Measurements from ENCODE around the gene FYCO1. TPM values are rescaled to one million over a fixed set of nuclear protein-coding genes. Genes with fewer than 3 reads are reported as not detected.
A peak's percentile ranks its signal among the peaks of the same experiment; 100 is the strongest.
"Not testable (repeated sequence)": the region's sequence is repeated elsewhere in the genome, so short reads cannot be mapped to it uniquely, and the experiment has no call there.

The FYCO1 gene
- 7.3 and 7.4 TPM in 2 replicates for total RNA-seq (2014; rRNA removed; shearing (Covaris generic); ENCODE audit: low replicate concordance)

DNA sequence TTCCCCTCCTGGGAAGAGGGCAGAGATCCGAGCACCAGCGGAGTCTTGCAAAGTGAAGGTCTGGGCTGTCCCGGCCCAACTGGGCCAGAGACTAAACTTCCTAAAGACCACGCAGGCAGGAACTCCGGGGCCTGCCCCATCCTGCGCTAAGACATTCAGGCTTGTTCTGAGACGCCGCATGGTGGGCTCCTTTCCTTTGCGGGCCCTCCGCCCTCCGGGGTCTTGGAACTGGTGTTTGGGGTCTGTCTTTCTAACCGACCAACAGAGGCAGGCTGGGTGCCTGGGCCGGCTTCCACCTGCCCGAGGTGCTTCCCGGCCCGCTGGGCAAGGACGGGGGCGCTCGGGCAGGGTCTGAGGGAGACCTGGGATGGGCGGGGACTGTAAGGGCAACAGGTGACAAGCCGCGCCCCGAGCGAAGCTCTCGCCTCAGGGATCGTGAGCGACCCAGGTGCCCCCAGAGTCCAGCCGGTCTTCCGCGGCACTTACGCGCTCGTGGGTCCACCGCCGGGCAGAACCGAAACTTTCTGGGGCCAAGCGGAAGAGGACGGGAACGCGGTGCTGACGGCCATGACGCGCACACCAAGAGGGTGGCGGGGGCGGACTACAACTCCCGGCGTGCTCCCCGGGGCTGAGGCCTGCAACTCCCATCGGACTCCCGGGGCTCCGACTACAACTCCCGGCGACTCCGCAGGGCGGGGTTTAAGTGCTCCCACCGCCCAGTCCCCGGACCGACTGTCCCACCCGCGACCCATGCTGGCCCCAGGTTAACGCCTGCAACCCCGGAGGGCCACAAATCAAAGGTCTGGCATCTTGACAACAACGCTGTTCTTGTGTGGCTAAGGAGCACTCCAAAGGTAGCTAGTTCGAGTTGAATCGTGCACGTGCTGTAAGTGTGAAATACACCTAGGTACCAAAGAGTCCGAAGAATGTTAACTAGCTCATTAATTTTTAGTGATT lies at the start of gene FYCO1:
Gene FYCO1 (minus strand): TSS at position 589 of the 957 bp plus-strand sequence. CDS start 10,914 bp downstream, outside the sequence.
- Histone ChIP-seq H3K4me1 (ENCODE audit: low read length) (peaks cover 37% of the 10 kb centered on the region), H3K9me3 (ENCODE audit: low read length) (no peaks in the 10 kb centered on the region), H3K27ac (ENCODE audit: low read length) (peak within 1 kb of the TSS; percentile 59), H3K9ac (ENCODE audit: low read length) (peak within 1 kb of the TSS; percentile 96), H3K79me2 (ENCODE audit: low read length) (peaks cover 52% of the 10 kb centered on the region), H3K9me2 (replicated peaks; ENCODE audit: insufficient read depth, low read length) (no peaks in the 10 kb centered on the region), H4K20me1 (ENCODE audit: insufficient read depth, low read depth, low read length) (no peaks in the 10 kb centered on the region), H2AFZ (ENCODE audit: low read length) (peak within 1 kb of the TSS; percentile 98), H3K4me3 (ENCODE audit: low read length) (peak within 1 kb of the TSS; percentile 99), H3K4me2 (ENCODE audit: low read depth, low read length, poor library complexity, severe bottlenecking) (peak within 1 kb of the TSS; percentile 94), H3K36me3 (ENCODE audit: insufficient read depth, low read length) (no peaks in the 10 kb centered on the region), H3K27me3 (ENCODE audit: low read length) (no peaks in the 10 kb centered on the region)
- peak; percentile 95 for DNase-seq

DNA sequence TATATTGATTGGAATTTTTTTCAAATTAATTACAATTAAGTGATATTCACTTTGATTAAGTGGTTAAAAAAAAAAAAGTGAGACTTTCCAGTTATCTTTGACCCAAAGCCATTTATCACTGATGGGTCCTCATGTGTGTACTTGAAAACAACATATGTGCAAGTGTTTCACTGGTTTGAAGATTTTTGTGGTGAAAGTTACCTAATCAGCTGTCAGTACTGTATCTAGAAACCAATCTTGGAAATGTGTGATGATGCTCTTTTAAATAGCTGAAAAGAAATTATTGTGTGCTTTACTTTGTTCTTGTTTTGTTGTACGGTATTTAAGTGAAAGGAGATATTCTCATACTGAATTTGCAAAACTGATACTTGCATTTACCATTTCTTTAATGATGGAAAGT lies 43.3 kb upstream of the FYCO1 start:
- no peaks in the 10 kb centered on the region for H3K9me2 ChIP-seq (replicated peaks; ENCODE audit: insufficient read depth, low read length)
- no peaks in the 10 kb centered on the region for H3K36me3 ChIP-seq (ENCODE audit: insufficient read depth, low read length)
- H3K9me3 ChIP-seq (ENCODE audit: low read length): no peaks in the 10 kb centered on the region
- no peak overlapping the region for H3K4me2 ChIP-seq (ENCODE audit: low read depth, low read length, poor library complexity, severe bottlenecking)
- no peaks in the 10 kb centered on the region for H4K20me1 ChIP-seq (ENCODE audit: insufficient read depth, low read depth, low read length)
- H3K9ac ChIP-seq (ENCODE audit: low read length): no peak overlapping the region
- no peak overlapping the region for H3K4me3 ChIP-seq (ENCODE audit: low read length)
- no peaks in the 10 kb centered on the region for H3K27me3 ChIP-seq (ENCODE audit: low read length)
- no peaks in the 10 kb centered on the region for H3K4me1 ChIP-seq (ENCODE audit: low read length)
- no peak overlapping the region for H3K27ac ChIP-seq (ENCODE audit: low read length)
- DNase-seq: no peak
- no peak overlapping the region for H2AFZ ChIP-seq (ENCODE audit: low read length)
- no peaks in the 10 kb centered on the region for H3K79me2 ChIP-seq (ENCODE audit: low read length)

DNA sequence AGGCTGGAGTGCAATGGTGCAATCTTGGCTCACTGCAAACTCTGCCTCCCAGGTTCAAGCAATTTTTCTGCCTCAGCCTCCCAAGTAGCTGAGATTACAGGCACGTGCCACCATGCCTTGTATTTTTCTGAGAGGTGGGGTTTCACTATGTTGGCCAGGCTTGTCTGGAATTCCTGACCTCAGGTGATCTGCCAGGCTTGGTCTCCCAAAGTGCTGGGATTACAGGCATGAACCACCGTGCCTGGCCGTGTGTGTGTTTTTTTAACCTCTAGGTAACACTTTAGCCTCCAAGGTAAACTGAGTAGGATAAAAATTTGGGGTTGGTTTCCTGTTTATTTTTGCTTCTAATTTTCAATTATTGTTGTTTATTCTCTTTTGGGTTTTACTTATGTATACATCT lies 42.4 kb upstream of the FYCO1 start:
- not testable (repeated sequence) for H3K9me2 ChIP-seq (replicated peaks; ENCODE audit: insufficient read depth, low read length); H3K9me3 ChIP-seq (ENCODE audit: low read length); H3K9ac ChIP-seq (ENCODE audit: low read length); H3K36me3 ChIP-seq (ENCODE audit: insufficient read depth, low read length); H3K4me1 ChIP-seq (ENCODE audit: low read length); H3K4me2 ChIP-seq (ENCODE audit: low read depth, low read length, poor library complexity, severe bottlenecking); H3K79me2 ChIP-seq (ENCODE audit: low read length); DNase-seq; H3K27me3 ChIP-seq (ENCODE audit: low read length); H2AFZ ChIP-seq (ENCODE audit: low read length); H4K20me1 ChIP-seq (ENCODE audit: insufficient read depth, low read depth, low read length); H3K4me3 ChIP-seq (ENCODE audit: low read length); H3K27ac ChIP-seq (ENCODE audit: low read length)

DNA sequence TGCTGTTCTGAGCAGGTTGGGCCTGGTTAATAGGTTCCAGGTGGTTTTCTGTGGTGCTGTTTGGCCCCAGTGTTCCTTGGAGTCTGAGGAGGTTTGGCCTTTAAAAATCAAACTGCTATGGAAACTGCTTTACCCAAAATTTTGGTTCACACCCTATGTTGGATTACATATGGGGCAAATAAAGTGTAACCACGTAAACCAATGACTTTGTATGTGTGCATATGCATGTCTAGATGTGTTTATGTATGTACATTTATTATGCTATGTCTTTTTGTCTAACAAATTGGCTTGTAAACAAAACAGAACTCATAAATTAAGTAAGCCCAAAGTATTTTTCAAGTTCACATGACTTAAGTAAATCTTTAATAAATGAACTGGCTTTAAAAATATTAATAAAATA lies 40.6 kb upstream of the FYCO1 start:
- no peaks in the 10 kb centered on the region for H3K79me2 ChIP-seq (ENCODE audit: low read length)
- H3K4me3 ChIP-seq (ENCODE audit: low read length): no peak overlapping the region
- DNase-seq: no peak
- no peak overlapping the region for H3K4me2 ChIP-seq (ENCODE audit: low read depth, low read length, poor library complexity, severe bottlenecking)
- no peaks in the 10 kb centered on the region for H4K20me1 ChIP-seq (ENCODE audit: insufficient read depth, low read depth, low read length)
- H3K4me1 ChIP-seq (ENCODE audit: low read length): peaks cover 4% of the 10 kb centered on the region; the same call in 1 of the 2 replicates
- H3K27ac ChIP-seq (ENCODE audit: low read length): no peak overlapping the region
- H3K9ac ChIP-seq (ENCODE audit: low read length): no peak overlapping the region
- no peaks in the 10 kb centered on the region for H3K36me3 ChIP-seq (ENCODE audit: insufficient read depth, low read length)
- H2AFZ ChIP-seq (ENCODE audit: low read length): no peak overlapping the region
- H3K9me3 ChIP-seq (ENCODE audit: low read length): no peaks in the 10 kb centered on the region
- H3K27me3 ChIP-seq (ENCODE audit: low read length): no peaks in the 10 kb centered on the region
- H3K9me2 ChIP-seq (replicated peaks; ENCODE audit: insufficient read depth, low read length): no peaks in the 10 kb centered on the region

DNA sequence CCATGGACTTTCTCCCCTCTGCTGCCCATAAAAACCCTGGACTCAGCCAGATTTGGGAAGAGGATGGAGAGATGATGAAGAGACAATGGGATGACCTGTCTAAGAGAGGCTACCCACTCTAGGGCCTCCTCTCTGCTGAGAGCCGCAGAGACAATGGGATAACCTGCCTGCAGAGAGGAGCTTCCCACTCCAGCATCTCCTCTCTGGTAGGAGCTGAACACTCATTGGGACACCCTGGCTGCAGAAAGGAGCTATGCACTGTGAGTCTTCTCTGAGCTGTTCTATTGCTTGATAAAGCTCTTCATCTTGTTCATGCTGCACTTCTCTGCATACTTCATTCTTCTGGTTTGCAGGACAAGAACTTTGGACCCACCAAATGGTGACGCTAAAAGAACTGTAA lies 36.1 kb upstream of the FYCO1 start:
- Histone ChIP-seq H3K27me3 (ENCODE audit: low read length) (peaks cover 6% of the 10 kb centered on the region; the same call in 1 of the 2 replicates), H3K4me1 (ENCODE audit: low read length) (peaks cover 4% of the 10 kb centered on the region; the same call in 1 of the 2 replicates), H3K36me3 (ENCODE audit: insufficient read depth, low read length) (no peaks in the 10 kb centered on the region), H2AFZ (ENCODE audit: low read length) (no peak overlapping the region), H3K9ac (ENCODE audit: low read length) (no peak overlapping the region), H3K9me2 (replicated peaks; ENCODE audit: insufficient read depth, low read length) (no peaks in the 10 kb centered on the region), H3K79me2 (ENCODE audit: low read length) (no peaks in the 10 kb centered on the region), H3K4me3 (ENCODE audit: low read length) (no peak overlapping the region), H3K9me3 (ENCODE audit: low read length) (peaks cover 6% of the 10 kb centered on the region; the same call in 1 of the 2 replicates), H3K4me2 (ENCODE audit: low read depth, low read length, poor library complexity, severe bottlenecking) (no peak overlapping the region), H4K20me1 (ENCODE audit: insufficient read depth, low read depth, low read length) (no peaks in the 10 kb centered on the region), H3K27ac (ENCODE audit: low read length) (no peak overlapping the region)
- DNase-seq: no peak

DNA sequence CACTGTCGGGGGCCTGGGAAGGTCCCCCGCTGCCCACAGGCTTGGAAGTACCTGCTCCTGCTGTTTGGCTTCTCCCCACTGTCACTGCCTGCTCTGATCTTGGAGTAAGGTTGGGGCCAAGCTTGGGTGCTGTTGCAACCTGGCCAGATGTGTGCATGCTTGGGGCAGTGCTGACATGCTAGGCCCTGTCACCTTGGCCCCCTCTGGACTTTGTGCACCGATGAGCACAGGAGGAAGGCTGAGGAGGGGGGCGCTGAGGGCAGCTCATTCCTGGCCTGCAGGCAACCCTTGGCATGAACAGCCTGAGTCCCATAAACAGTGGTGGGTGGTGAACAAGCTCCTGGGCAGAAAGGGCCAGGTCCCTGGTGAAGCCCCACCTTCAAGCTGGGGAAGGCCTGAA lies 35.6 kb upstream of the FYCO1 start:
- Histone ChIP-seq H2AFZ (ENCODE audit: low read length) (no peak overlapping the region), H3K4me2 (ENCODE audit: low read depth, low read length, poor library complexity, severe bottlenecking) (no peak overlapping the region), H3K4me3 (ENCODE audit: low read length) (no peak overlapping the region), H3K9me2 (replicated peaks; ENCODE audit: insufficient read depth, low read length) (no peaks in the 10 kb centered on the region), H3K27ac (ENCODE audit: low read length) (no peak overlapping the region), H3K9me3 (ENCODE audit: low read length) (peaks cover 6% of the 10 kb centered on the region; the same call in 1 of the 2 replicates), H3K27me3 (ENCODE audit: low read length) (peaks cover 6% of the 10 kb centered on the region; the same call in 1 of the 2 replicates), H4K20me1 (ENCODE audit: insufficient read depth, low read depth, low read length) (no peaks in the 10 kb centered on the region), H3K36me3 (ENCODE audit: insufficient read depth, low read length) (no peaks in the 10 kb centered on the region), H3K9ac (ENCODE audit: low read length) (no peak overlapping the region), H3K79me2 (ENCODE audit: low read length) (no peaks in the 10 kb centered on the region), H3K4me1 (ENCODE audit: low read length) (peaks cover 4% of the 10 kb centered on the region; the same call in 1 of the 2 replicates)
- DNase-seq: no peak

DNA sequence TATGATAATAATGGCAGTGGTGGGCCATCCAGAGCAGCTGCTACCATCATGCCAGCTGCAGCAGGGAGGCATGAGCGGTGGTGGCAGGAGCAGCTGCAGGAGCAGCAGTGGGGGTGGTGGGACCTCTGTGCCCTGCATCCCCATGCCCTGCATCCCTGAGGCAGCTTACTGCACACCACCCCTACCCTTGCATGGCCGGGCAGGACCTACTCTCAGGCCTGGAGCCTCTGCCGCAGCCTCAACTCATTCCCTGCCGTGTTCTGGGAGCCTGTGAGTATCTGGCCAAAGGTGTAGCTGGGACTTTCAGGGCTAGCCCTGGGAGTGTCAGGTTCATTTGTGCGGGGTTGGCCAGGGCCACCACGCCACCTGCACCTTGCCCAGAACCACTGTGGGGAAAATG lies 35.0 kb upstream of the FYCO1 start:
- Histone ChIP-seq H3K79me2 (ENCODE audit: low read length) (no peaks in the 10 kb centered on the region), H3K4me3 (ENCODE audit: low read length) (no peak overlapping the region), H3K9me3 (ENCODE audit: low read length) (peaks cover 6% of the 10 kb centered on the region; the same call in 1 of the 2 replicates), H3K27me3 (ENCODE audit: low read length) (peaks cover 6% of the 10 kb centered on the region; the same call in 1 of the 2 replicates), H4K20me1 (ENCODE audit: insufficient read depth, low read depth, low read length) (no peaks in the 10 kb centered on the region), H3K27ac (ENCODE audit: low read length) (no peak overlapping the region), H3K36me3 (ENCODE audit: insufficient read depth, low read length) (no peaks in the 10 kb centered on the region), H3K4me2 (ENCODE audit: low read depth, low read length, poor library complexity, severe bottlenecking) (no peak overlapping the region), H3K9me2 (replicated peaks; ENCODE audit: insufficient read depth, low read length) (no peaks in the 10 kb centered on the region), H3K4me1 (ENCODE audit: low read length) (peaks cover 4% of the 10 kb centered on the region; the same call in 1 of the 2 replicates), H3K9ac (ENCODE audit: low read length) (no peak overlapping the region), H2AFZ (ENCODE audit: low read length) (no peak overlapping the region)
- no peak for DNase-seq

DNA sequence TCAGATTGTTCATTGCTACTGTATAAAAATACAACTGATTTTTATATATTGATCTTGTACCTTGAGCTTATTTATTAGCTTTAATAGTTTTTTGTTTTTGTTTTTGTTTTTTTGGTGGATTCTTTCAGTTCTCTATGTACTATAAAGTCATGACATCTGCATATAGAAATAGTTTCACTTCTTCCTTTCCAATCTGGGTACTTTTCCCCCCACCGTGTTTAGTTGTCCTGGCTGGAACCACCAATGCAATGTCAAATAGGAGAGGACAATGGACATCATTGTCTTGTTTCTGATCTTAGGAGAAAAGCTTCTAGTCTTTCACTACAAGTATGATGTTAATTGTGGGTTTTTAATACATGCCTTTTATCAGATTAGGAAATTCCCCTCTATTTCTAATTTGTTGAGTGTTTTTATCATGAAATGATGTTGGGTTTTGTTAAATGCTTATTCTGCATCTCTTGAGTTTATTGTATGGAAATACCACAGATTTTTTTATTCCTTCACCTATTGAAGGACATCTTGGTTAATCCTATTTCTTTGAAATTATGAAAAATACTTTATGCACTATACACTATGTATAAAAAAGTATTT lies 34.4 kb upstream of the FYCO1 start:
- H3K4me2 ChIP-seq (ENCODE audit: low read depth, low read length, poor library complexity, severe bottlenecking): no peak overlapping the region
- H3K4me3 ChIP-seq (ENCODE audit: low read length): no peak overlapping the region
- H3K4me1 ChIP-seq (ENCODE audit: low read length): peaks cover 4% of the 10 kb centered on the region; the same call in 1 of the 2 replicates
- H2AFZ ChIP-seq (ENCODE audit: low read length): no peak overlapping the region
- no peaks in the 10 kb centered on the region for H4K20me1 ChIP-seq (ENCODE audit: insufficient read depth, low read depth, low read length)
- no peaks in the 10 kb centered on the region for H3K79me2 ChIP-seq (ENCODE audit: low read length)
- no peak overlapping the region for H3K9ac ChIP-seq (ENCODE audit: low read length)
- H3K27me3 ChIP-seq (ENCODE audit: low read length): peaks cover 6% of the 10 kb centered on the region; the same call in 1 of the 2 replicates
- no peaks in the 10 kb centered on the region for H3K9me2 ChIP-seq (replicated peaks; ENCODE audit: insufficient read depth, low read length)
- no peak for DNase-seq
- no peak overlapping the region for H3K27ac ChIP-seq (ENCODE audit: low read length)
- no peaks in the 10 kb centered on the region for H3K36me3 ChIP-seq (ENCODE audit: insufficient read depth, low read length)
- peaks cover 6% of the 10 kb centered on the region; the same call in 1 of the 2 replicates for H3K9me3 ChIP-seq (ENCODE audit: low read length)
